Immature natural killer cell (primary cell): Measurements from ENCODE around the gene TTC3. TPM values are rescaled to one million over a fixed set of nuclear protein-coding genes. Genes with fewer than 3 reads are reported as not detected.

Source experiments
- DNase-seq, 3 donors: peaks; one replicate each; pipeline ENCODE4 v3.0.0; 2022; ENCODE audit warnings: mixed read lengths in 1 of 3
- H3K27ac Mint-ChIP-seq, 6 donors: one replicate each; pipeline ENCODE4 v1.8.0; 2020; ENCODE audit warnings: mixed read lengths in 6 of 6, mild to moderate bottlenecking in 5 of 6, inconsistent platforms in 4 of 6, moderate library complexity in 3 of 6
- H3K27me3 Mint-ChIP-seq, 3 donors: one replicate each; pipeline ENCODE4 v1.8.0; 2020 to 2021; ENCODE audit warnings: low read depth in 3 of 3, mild to moderate bottlenecking in 3 of 3, mixed read lengths in 3 of 3, moderate library complexity in 3 of 3, inconsistent platforms in 1 of 3
- H3K36me3 Mint-ChIP-seq, 3 donors: one replicate each; pipeline ENCODE4 v1.8.0; 2020; ENCODE audit warnings: mixed read lengths in 3 of 3, inconsistent platforms in 2 of 3, mild to moderate bottlenecking in 2 of 3
- H3K4me1 Mint-ChIP-seq, 2 donors: one replicate each; pipeline ENCODE4 v1.8.0; 2020; ENCODE audit warnings: inconsistent platforms in 2 of 2, mild to moderate bottlenecking in 2 of 2, mixed read lengths in 2 of 2, moderate library complexity in 1 of 2
- H3K4me3 Mint-ChIP-seq, 5 donors: one replicate each; pipeline ENCODE4 v1.8.0; 2020; ENCODE audit warnings: mild to moderate bottlenecking in 5 of 5, mixed read lengths in 5 of 5, inconsistent platforms in 3 of 5, moderate library complexity in 3 of 5
- H3K9me3 Mint-ChIP-seq, 6 donors: one replicate each; pipeline ENCODE4 v1.8.0; 2020; ENCODE audit warnings: mild to moderate bottlenecking in 6 of 6, mixed read lengths in 6 of 6, inconsistent platforms in 4 of 6, moderate library complexity in 3 of 6
- polyA plus RNA-seq, 3 donors: library from polyadenylated mRNA; unstranded; fragments of 300-500 nt; fragmentation: Illumina TruSeq; gene quantifications; one replicate each; pipeline ENCODE4 v1.2.3, GENCODE V29; 2021

Gene TTC3
- polyA plus RNA-seq, 3 donors from 2014 or later = 26.9 to 67.8 (median 31.2) TPM

GRCh38 chr21:37237346-37237745 lies 164.3 kb downstream of the TTC3 start:
- peak overlapping the region; percentile 84 to 93 (median 88) for H3K27ac Mint-ChIP-seq

DNA sequence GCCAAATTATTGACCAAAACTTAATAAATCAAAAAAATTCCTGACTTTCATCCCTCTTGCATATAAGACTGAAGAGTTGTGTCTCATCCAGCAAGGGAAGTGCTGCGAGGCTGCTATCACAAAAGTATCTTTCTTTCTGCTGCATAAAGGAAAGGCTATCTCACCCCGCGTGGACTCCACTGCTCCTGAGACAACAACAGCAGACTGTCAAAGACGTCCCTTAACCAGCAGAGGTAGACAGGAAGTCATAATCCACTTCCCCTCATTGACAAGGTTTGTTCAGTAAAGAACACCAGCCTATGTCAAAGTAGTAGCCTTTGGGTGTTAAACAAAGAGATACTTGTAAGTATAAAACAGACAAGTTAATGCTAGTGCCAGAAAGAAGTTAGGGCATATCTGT lies 164.7 kb downstream of the TTC3 start:
- peak; percentile 27 to 36 (median 28) for DNase-seq
- H3K4me1 Mint-ChIP-seq = peaks cover 51 to 67% of the 10 kb centered on the region in 2 donors
- peaks cover 7 to 24% (median 13%) of the 10 kb centered on the region in 3 donors for H3K36me3 Mint-ChIP-seq

More at GRCh38 chr21:37237346-37237745, 164.3 kb downstream of the TTC3 start:
- Mint-ChIP-seq H3K9me3 (no peaks in the 10 kb centered on the region), H3K36me3 (peaks cover 7 to 25% (median 16%) of the 10 kb centered on the region in 3 donors), H3K4me3 (peak overlapping the region in 3 of 5 donors; percentile 10 to 59 (median 18)), H3K27me3 (no peaks in the 10 kb centered on the region), H3K4me1 (peaks cover 48 to 64% of the 10 kb centered on the region in 2 donors)
- DNase-seq = no peak

GRCh38 chr21:37240978-37241377 lies 167.9 kb downstream of the TTC3 start:
- DNase-seq = no peak
- H3K9me3 Mint-ChIP-seq = no peaks in the 10 kb centered on the region
- no peak overlapping the region for H3K4me3 Mint-ChIP-seq
- peaks cover 81 to 92% of the 10 kb centered on the region in 2 donors for H3K4me1 Mint-ChIP-seq
- peak overlapping the region in 5 of 6 donors; percentile 31 to 76 (median 56) for H3K27ac Mint-ChIP-seq
- H3K27me3 Mint-ChIP-seq = no peaks in the 10 kb centered on the region
- H3K36me3 Mint-ChIP-seq = peaks cover 7 to 18% (median 8%) of the 10 kb centered on the region in 3 donors

More for the DNA sequence above, 164.7 kb downstream of the TTC3 start:
- H3K4me3 Mint-ChIP-seq = peak overlapping the region; percentile 10 to 60 (median 46)
- no peaks in the 10 kb centered on the region for H3K9me3 Mint-ChIP-seq
- no peaks in the 10 kb centered on the region for H3K27me3 Mint-ChIP-seq
- H3K27ac Mint-ChIP-seq = peak overlapping the region; percentile 84 to 93 (median 88)

GRCh38 chr21:37241426-37241825 lies 168.4 kb downstream of the TTC3 start:
- H3K9me3 Mint-ChIP-seq = no peaks in the 10 kb centered on the region
- H3K4me3 Mint-ChIP-seq = no peak overlapping the region
- H3K27ac Mint-ChIP-seq = peak overlapping the region in 5 of 6 donors; percentile 31 to 76 (median 56)
- no peaks in the 10 kb centered on the region for H3K27me3 Mint-ChIP-seq
- H3K4me1 Mint-ChIP-seq = peaks cover 80 to 92% of the 10 kb centered on the region in 2 donors
- H3K36me3 Mint-ChIP-seq = peaks cover 4 to 16% (median 8%) of the 10 kb centered on the region in 3 donors
- no peak for DNase-seq

- Mint-ChIP-seq H3K4me3 (peak overlapping the region in 4 of 5 donors; percentile 26 to 44 (median 30)), H3K27ac (peak overlapping the region in 5 of 6 donors; percentile 66 to 90 (median 73)), H3K36me3 (peaks cover 0 to 4% (median 4%) of the 10 kb centered on the region in 3 donors), H3K9me3 (no peaks in the 10 kb centered on the region), H3K4me1 (peaks cover 70 to 90% of the 10 kb centered on the region in 2 donors), H3K27me3 (peaks cover 0 to 2% (median 0%) of the 10 kb centered on the region in 3 donors)
- no peak for DNase-seq
Observed at GRCh38 chr21:37243961-37244360, 170.9 kb downstream of the TTC3 start.

- Mint-ChIP-seq H3K9me3 (no peaks in the 10 kb centered on the region), H3K36me3 (peaks cover 0 to 4% (median 0%) of the 10 kb centered on the region in 3 donors), H3K4me3 (peak overlapping the region; percentile 31 to 73 (median 59)), H3K27me3 (peaks cover 0 to 2% (median 0%) of the 10 kb centered on the region in 3 donors), H3K27ac (peak overlapping the region; percentile 50 to 90 (median 72)), H3K4me1 (peaks cover 70 to 90% of the 10 kb centered on the region in 2 donors)
- no peak for DNase-seq
Observed at GRCh38 chr21:37244501-37245095, 171.5 kb downstream of the TTC3 start.

DNA sequence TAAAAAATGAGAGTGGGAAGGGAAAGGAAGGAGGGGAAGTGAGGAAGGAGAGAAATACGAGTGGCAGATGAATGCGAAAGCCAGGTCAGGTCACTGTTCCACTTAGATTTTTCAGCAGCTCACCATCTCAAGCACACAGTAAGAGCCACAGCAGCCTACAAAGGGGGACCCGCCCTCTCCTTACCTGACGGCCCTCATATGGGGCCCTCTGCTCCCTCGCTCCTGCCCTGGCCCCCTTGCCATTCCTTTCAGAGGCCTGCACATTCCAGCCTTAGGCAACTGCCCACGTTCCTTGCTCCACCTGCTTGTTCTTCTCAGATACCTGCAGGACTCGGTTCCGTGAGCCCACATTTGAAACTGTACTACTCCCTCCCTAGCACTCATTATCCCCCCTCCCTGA lies 172.1 kb downstream of the TTC3 start:
- Mint-ChIP-seq H3K4me3 (peak overlapping the region; percentile 31 to 73 (median 59)), H3K9me3 (no peaks in the 10 kb centered on the region), H3K27ac (peak overlapping the region; percentile 50 to 90 (median 78)), H3K36me3 (peaks cover 0 to 4% (median 0%) of the 10 kb centered on the region in 3 donors), H3K27me3 (peaks cover 0 to 2% (median 0%) of the 10 kb centered on the region in 3 donors), H3K4me1 (peaks cover 73 to 91% of the 10 kb centered on the region in 2 donors)
- DNase-seq = no peak

DNA sequence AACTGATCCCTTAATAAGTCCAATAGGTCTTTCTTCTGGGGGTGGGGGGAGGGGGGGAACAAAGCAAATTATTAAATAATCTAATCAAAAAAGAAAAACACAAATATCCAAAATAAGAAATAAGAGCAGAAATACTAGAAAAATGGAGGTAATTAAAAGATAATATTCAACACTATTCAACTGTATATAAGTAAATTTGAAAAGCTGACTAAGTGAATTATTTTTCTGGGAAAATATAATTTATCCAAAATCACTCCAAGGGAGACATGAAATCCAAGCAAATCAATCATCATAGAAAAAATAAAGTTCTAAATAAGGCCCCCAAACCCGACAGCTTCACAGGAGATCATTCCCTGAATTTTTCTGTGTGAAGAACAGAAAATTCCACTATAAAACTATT lies 175.2 kb downstream of the TTC3 start:
- no peaks in the 10 kb centered on the region for H3K36me3 Mint-ChIP-seq
- no peak overlapping the region for H3K4me3 Mint-ChIP-seq
- peaks cover 0 to 2% (median 0%) of the 10 kb centered on the region in 3 donors for H3K27me3 Mint-ChIP-seq
- H3K9me3 Mint-ChIP-seq = no peaks in the 10 kb centered on the region
- peak overlapping the region in 3 of 6 donors; percentile 30 to 57 (median 51) for H3K27ac Mint-ChIP-seq
- H3K4me1 Mint-ChIP-seq = peaks cover 64 to 82% of the 10 kb centered on the region in 2 donors
- no peak for DNase-seq

DNA sequence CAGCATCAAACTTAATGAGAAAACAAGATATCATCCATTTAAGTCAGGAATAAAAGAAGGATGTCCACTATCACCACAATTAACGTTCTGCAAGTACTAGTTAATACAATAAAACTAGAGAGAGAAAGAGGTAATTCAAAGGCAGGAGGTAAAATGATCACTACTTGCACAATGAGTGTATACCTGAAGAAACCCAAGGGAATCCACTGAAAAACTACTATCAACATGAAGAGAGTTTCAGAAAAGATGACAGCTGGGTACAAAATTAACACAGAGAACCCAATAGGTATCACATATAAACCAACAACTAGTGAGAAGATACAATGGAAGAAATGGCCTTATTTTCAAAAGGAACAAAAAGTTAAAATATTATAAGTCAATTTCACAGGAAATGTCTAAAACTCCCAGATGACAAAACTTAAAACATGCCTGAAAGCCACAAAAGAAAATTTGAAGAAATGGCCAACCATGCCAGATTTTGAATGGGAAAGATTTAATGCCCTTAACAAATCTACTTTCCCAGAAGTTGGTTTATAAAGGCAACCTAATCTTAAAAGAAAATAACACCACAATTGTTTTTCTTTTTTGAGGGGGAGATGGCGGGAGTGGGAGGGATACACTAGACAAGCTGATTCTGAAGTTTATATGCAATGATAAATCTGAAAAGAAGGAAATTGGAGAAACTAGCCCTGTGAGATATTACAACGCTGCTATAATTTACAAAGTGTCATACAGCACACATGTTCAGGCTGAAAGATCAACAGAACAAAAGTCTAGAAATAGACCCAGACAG lies 176.3 kb downstream of the TTC3 start:
- Mint-ChIP-seq H3K27me3 (peaks cover 0 to 2% (median 0%) of the 10 kb centered on the region in 3 donors), H3K4me3 (no peak overlapping the region), H3K36me3 (no peaks in the 10 kb centered on the region), H3K9me3 (no peaks in the 10 kb centered on the region), H3K4me1 (peaks cover 56 to 78% of the 10 kb centered on the region in 2 donors), H3K27ac (peak overlapping the region in 5 of 6 donors; percentile 21 to 68 (median 48))
- no peak for DNase-seq

DNA sequence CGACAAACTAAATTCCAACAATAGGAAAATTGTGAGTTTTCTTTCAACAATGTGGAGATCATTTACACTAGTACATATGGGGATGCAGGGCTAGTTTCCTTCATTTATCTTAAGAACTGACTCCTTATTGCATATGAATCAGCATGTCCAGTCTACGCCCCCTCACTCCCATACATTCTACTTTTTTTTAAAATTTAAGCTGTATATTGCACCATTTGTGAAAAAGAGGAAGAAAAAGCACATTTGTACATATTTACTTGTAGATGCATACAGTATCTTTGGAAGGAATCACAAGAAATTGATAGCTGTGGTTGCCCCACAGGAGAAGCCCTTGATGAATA lies 178.2 kb downstream of the TTC3 start:
- DNase-seq = no peak
- Mint-ChIP-seq H3K9me3 (no peaks in the 10 kb centered on the region), H3K27me3 (peaks cover 0 to 2% (median 0%) of the 10 kb centered on the region in 3 donors), H3K4me3 (no peak overlapping the region), H3K36me3 (no peaks in the 10 kb centered on the region), H3K27ac (peak overlapping the region in 1 of 6 donors; percentile 21), H3K4me1 (peaks cover 43 to 75% of the 10 kb centered on the region in 2 donors)

Other genes starting within 250 kb of the TTC3 start
- gene HLCS, start 106.6 kb upstream of the TTC3 start, polyA plus RNA-seq = 10 to 100 TPM; 12.6 to 15.7 (median 15.5) TPM
- not detected for gene RIPPLY3, start 66.6 kb upstream of the TTC3 start, polyA plus RNA-seq
- gene PIGP, start 183 bp upstream of the TTC3 start, polyA plus RNA-seq = 10 to 100 TPM; 15.4 to 31.7 (median 26.6) TPM
- 10 to 100 TPM; 67.7 to 95.1 (median 90.8) TPM for gene VPS26C, start 194.1 kb downstream of the TTC3 start, polyA plus RNA-seq